GM12874 (cell line): ENCODE measurements around the gene SYK.

ENCODE experiments used
- TF ChIP-seq, protein P1 (sequence below): IDR thresholded peaks from 2 replicates; pipeline ENCODE4 v1.5.1; 2011; ENCODE audit warnings: low read depth, mild to moderate bottlenecking, control low read depth, low read length, moderate library complexity; ENCODE audit not compliant: insufficient read depth

The SYK gene

GRCh38 chr9:90896231-90896630 is 94.6 kb downstream of the SYK start:
- TF ChIP-seq, protein P1, sequence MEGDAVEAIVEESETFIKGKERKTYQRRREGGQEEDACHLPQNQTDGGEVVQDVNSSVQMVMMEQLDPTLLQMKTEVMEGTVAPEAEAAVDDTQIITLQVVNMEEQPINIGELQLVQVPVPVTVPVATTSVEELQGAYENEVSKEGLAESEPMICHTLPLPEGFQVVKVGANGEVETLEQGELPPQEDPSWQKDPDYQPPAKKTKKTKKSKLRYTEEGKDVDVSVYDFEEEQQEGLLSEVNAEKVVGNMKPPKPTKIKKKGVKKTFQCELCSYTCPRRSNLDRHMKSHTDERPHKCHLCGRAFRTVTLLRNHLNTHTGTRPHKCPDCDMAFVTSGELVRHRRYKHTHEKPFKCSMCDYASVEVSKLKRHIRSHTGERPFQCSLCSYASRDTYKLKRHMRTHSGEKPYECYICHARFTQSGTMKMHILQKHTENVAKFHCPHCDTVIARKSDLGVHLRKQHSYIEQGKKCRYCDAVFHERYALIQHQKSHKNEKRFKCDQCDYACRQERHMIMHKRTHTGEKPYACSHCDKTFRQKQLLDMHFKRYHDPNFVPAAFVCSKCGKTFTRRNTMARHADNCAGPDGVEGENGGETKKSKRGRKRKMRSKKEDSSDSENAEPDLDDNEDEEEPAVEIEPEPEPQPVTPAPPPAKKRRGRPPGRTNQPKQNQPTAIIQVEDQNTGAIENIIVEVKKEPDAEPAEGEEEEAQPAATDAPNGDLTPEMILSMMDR: no peak

GRCh38 chr9:90898228-90898627 is 96.6 kb downstream of the SYK start:
- TF ChIP-seq, protein P1: no peak

- TF ChIP-seq, protein P1: no peak
Measured at GRCh38 chr9:90899287-90899686, 97.7 kb downstream of the SYK start.

DNA sequence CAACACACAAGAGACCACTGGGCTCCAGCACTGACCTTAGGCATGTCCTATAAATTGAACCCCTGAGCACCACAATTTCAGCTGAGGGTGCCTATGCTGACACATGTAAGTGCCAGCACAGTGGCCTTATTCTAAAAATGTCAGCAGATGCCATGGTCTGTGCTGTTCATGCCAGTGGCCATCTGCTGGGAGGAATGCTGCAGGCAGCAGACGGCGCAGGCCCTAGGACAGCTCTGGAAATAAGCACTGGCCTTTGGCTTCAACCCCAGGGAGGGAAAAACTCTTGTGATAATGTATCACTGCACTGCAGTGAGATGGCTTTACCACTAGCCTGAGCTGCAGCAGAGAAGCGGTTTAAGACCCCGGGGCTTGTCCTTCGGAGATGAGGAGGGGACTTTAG is 98.5 kb downstream of the SYK start:
- TF ChIP-seq, protein P1: no peak

GRCh38 chr9:90901933-90902332 is 100.3 kb downstream of the SYK start:
- TF ChIP-seq, protein P1: no peak

- TF ChIP-seq, protein P1: no peak
Measured at GRCh38 chr9:90903766-90904424, 102.3 kb downstream of the SYK start.

- TF ChIP-seq, protein P1: no peak
Measured at GRCh38 chr9:90904706-90905478, 103.3 kb downstream of the SYK start.
